Right lobe of liver (tissue), 4 donors: ENCODE measurements around the gene EIF3J.

Experiments used
- CTCF ChIP-seq, 4 donors: fragments of 200-600 bp in 3 of 4; fragments of 450-650 bp in 1 of 4; IDR thresholded peaks; one replicate each; pipeline versions ENCODE4 v1.5.1 to v1.8.0; 2016 to 2022; ENCODE audit warnings: antibody characterized with exemption in 4 of 4, mild to moderate bottlenecking in 2 of 4
- POLR2A ChIP-seq: fragments of 450-650 bp; IDR thresholded peaks from one replicate; pipeline ENCODE4 v1.6.1; 2017; ENCODE audit warnings: antibody characterized with exemption, mild to moderate bottlenecking
- donor health status: DM: no; HTN: no; CAD: no.
- donor health status: DM: no; HTN: no; CAD: no.
- donor health status: DM: no; HTN: yes; CAD: no.

- TF ChIP-seq CTCF (IDR thresholded peaks at IDR 0.05) (no peak), POLR2A (no peak)
Observed at GRCh38 chr15:44527241-44527640, 9.7 kb upstream of the EIF3J start.
